ENCODE measurements around the gene LCA5. TPM values are rescaled to one million over a fixed set of nuclear protein-coding genes. Genes with fewer than 3 reads are reported as not detected.
"Not testable (repeated sequence)": the region's sequence is repeated elsewhere in the genome, so short reads cannot be mapped to it uniquely, and the experiment has no call there.

LCA5 gene
- total RNA-seq, 1 donor from 2014 or later = 2.6 TPM

DNA sequence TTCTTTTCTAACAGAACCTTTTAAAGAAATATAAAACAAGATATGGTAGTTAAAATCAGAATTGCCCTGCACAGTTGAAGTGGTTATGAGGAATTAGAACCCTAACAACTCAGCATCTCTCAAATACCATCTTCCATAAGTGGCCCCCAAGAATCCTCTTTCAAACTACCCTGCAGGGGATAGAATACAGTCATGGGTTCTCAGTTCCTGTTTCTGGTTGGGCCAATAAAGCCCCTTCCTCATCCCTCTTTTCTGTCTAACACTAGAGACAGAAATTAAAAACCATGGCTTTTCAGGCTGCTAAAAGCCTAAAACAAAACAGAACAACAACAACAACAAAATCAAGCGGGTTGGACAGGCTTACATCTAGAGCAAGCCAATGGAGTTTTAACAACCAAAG lies 6.7 kb upstream of the LCA5 start:
- intact Hi-C loops (cut with DNase I) = no loop called here
- DNase-seq (ENCODE audit: low spot score) = no peak

- intact Hi-C loops (cut with DNase I) = no loop called here
- no peak for DNase-seq (ENCODE audit: low spot score)
Observed at GRCh38 chr6:79543411-79543810, 6.2 kb upstream of the LCA5 start.

DNA sequence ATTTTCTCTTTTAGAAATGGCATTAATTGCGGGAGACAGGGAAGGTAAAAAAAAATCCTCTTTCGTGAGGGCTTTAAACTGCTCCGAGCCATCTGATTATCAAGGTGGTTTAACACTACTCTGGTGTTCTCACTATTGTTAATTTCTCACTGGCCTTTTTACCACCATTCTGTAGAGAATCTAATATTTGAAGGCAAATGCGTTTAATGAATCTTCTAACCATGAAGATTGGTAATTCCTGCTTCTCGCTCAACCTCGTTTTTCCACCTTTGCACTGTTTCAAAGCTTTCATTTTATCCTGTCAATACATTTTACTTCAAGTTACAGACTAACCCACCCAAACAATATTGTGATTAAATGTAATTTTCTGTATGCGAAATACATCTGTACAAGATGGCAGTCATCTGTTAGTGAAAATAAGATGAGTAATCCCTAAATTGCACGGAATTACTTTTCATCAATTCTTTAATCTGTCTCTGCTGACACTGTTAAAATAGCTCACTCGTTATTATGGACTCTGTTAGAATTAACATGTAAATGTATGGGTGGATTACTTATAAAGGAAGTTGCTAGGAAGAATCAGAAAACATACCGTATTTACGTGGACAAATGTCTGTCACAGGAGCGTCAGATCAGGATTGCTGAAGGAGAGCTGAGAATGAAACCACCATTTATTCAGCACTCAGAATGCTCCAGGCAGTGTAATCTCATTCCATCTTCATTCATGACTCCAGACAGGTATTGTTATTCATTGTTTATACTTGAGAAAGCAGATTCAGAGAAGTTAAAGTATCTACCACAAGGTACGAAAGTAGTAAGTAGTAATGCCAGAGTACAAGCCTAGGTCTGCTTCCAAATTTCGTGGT lies 1.1 kb upstream of the LCA5 start:
- intact Hi-C loops (cut with DNase I) = loop anchor here (5.0 kb wide), 1 partner anchor 306 kb away; the partner anchor contains the start of gene HMGN3
- no peak for DNase-seq (ENCODE audit: low spot score)

DNA sequence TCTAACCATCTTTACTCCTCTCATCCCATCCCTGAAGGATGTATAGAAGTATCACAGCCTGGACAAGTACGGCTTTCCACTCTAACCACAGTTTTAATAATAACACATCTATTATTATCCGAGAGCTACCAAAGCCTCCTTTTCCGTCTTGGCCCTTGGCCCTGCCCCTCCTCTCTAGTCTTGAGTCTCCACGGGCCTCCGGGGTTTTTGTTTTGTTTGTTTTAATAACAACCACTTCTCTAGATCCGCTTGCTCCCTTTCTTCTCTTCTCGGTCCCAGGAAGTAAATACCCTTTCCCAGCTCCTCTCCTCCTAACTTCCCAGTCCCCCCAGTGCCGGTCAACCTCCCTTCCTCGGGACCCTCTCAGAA lies 661 bp downstream of the LCA5 start:
- intact Hi-C loops (cut with DNase I) = loop anchor here (2.0 to 5.0 kb wide), 2 partner anchors 304 to 458 kb away; partner anchors contain the start of genes HMGN3 and PHIP
- no peak for DNase-seq (ENCODE audit: low spot score)

DNA sequence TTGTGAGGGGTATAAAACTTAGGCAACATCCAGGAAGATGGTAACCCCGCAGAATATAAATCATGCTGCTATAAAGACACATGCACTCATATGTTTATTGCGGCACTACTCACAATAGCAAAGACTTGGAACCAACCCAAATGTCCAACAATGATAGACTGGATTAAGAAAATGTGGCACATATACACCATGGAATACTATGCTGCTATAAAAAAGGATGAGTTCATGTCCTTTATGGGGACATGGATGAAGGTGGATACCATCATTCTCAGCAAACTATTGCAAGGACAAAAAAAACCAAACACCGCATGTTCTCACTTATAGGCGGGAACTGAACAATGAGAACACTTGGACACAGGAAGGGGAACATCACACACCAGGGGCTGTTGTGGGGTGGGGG lies 7.7 kb downstream of the LCA5 start:
- intact Hi-C loops (cut with DNase I); DNase-seq (ENCODE audit: low spot score): not testable (repeated sequence)

- intact Hi-C loops (cut with DNase I) = no loop called here
- DNase-seq (ENCODE audit: low spot score) = no peak
Observed at GRCh38 chr6:79526897-79527296, 10.3 kb downstream of the LCA5 start.

DNA sequence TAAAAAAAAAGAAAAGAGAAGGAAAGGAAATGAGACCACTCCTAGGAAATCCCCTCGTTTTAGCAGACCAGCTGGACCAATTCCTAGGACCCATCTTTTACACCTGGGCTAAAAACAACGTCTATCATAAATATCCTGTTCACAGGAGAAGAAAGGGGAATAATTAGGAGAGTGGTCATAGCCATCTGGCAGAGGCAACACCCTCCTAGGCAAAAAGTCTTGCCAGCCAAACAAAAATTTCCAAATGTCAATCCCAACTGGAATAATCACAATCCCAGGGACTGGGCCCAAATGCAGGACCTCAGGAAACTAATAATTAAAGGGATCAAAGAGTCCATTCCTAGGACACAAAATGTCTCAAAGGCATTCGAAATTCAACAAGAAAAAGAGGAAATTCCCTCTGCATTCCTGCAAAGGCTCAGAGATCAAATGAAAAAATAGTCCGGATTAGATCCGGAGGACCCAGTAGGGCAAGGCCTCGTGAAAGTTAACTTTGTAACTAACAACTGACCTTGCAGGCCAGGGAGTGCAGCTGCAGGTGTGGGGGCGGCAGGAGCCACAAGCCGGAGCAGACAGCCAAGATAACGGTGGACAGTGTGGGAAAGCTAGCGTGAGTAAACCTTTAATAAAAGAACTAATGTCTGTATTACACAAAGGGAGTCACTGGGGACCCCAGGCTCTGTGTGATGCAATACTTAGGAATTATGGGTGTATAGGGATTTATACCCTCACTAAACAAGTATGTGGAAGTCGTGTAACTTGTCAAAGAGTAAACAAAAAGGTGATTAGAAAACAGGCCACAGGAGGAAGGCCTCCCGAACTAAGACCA lies 11.7 kb downstream of the LCA5 start:
- no peak for DNase-seq (ENCODE audit: low spot score)
- intact Hi-C loops (cut with DNase I) = no loop called here

- intact Hi-C loops (cut with DNase I) = no loop called here
- no peak for DNase-seq (ENCODE audit: low spot score)
Observed at GRCh38 chr6:79524065-79524464, 13.2 kb downstream of the LCA5 start.

DNA sequence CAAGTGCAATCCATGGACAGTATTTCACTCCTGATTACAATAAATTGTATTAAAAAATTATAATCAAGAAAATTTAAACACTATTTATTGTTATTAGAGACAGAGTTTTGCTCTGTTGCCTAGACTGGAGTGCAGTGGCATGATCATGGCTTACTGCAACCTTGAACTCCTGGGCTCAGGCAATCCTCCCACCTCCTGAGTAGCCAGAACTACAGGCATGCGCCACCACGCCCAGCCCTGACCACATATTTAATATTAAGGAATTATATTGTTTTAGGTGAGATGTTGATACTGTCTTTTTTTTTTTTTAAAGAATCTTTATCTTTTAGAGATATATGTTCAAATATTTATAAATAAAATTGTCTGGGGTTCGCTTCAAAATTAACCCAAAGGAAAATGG lies 14.6 kb downstream of the LCA5 start:
- intact Hi-C loops (cut with DNase I) = no loop called here
- DNase-seq (ENCODE audit: low spot score) = no peak

GRCh38 chr6:79520534-79520933 lies 16.7 kb downstream of the LCA5 start:
- DNase-seq (ENCODE audit: low spot score) = no peak
- intact Hi-C loops (cut with DNase I) = no loop called here

DNA sequence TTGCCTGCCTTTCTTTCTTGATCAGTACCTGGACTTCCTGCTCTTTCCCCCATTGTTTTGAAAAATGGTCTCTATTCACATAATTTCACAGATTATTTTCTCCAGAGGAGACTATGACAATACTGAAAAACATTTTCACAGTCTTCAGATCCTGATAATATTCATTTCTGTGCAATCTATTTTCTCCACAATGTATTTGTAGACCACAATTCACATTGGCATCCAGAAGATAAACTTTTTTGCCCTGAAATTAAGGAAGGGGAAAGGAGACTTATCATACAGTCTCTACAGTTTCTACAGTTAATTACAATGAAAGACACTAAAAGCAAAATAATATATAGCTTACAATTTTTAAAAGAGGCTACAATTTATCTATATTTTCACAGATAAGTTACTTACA lies 18.4 kb downstream of the LCA5 start:
- intact Hi-C loops (cut with DNase I) = no loop called here
- DNase-seq (ENCODE audit: low spot score) = no peak

GRCh38 chr6:79515436-79515835 lies 21.8 kb downstream of the LCA5 start:
- DNase-seq (ENCODE audit: low spot score) = no peak
- intact Hi-C loops (cut with DNase I) = no loop called here

DNA sequence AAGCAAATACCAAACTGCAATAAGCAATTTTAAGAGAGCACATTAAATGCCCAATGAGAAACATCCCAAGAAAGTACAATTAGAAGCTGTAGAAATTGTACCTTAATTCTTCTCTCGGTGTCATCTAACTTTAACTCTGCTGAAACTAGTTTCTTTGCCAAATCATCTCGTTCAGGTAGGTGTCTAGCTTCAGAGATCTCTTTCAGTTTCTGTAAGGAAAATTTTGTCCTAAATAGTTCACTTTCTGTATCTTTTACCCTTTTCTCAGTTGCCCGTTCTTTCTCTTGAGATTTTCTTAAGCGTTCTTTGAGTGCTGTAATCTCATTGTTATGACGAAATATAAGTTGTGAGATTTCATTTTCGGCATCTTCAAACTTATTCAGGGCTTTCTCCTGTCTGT lies 24.1 kb downstream of the LCA5 start:
- intact Hi-C loops (cut with DNase I) = no loop called here
- DNase-seq (ENCODE audit: low spot score) = no peak

GRCh38 chr6:79512014-79512413 lies 25.2 kb downstream of the LCA5 start:
- intact Hi-C loops (cut with DNase I) = no loop called here

GRCh38 chr6:79510707-79511106 lies 26.5 kb downstream of the LCA5 start:
- intact Hi-C loops (cut with DNase I) = no loop called here
- no peak for DNase-seq (ENCODE audit: low spot score)

More at GRCh38 chr6:79512014-79512413, 25.2 kb downstream of the LCA5 start:
- no peak for DNase-seq (ENCODE audit: low spot score)

- no peak for DNase-seq (ENCODE audit: low spot score)
- intact Hi-C loops (cut with DNase I) = no loop called here
Observed at GRCh38 chr6:79506251-79506650, 31.0 kb downstream of the LCA5 start.

- DNase-seq (ENCODE audit: low spot score) = no peak
- intact Hi-C loops (cut with DNase I) = no loop called here
Observed at GRCh38 chr6:79504372-79504771, 32.9 kb downstream of the LCA5 start.

DNA sequence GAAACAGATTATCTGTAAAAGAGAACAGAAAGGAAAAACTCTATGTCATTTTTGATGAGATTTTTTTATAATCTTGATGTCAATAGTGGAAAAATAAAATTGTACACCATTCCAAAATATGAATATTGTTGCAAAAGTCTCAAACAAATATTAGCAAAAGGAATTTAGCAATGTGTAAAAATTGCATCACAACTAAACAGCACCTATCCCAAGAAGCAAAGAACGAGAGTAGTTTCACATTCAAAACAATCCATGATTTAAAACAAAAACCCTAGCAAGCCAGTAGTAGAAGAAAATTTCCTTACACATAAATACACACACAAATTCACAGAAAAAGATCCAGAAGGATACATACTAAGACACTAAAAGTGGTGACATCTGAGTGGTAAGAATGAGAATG lies 38.4 kb downstream of the LCA5 start:
- DNase-seq (ENCODE audit: low spot score) = no peak
- intact Hi-C loops (cut with DNase I) = no loop called here

DNA sequence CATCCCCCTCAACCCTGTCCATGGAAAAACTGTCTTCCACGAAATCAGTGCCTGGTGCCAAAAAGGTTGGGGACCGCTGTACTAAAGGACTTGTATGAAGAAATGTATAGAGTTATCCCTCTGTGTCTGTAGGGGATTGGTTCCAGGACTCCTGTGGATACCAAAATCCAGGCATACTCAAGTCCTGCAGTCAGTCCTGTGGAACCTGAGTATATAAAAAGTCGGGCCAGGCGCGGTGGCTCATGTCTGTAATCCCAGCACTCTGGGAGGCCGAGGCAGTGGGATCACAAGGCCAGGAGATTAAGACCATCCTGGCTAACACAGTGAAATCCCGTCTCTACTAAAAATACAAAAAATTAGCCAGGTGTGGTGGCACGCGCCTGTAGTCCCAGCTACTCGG lies 42.0 kb downstream of the LCA5 start:
- DNase-seq (ENCODE audit: low spot score) = no peak
- intact Hi-C loops (cut with DNase I) = no loop called here

DNA sequence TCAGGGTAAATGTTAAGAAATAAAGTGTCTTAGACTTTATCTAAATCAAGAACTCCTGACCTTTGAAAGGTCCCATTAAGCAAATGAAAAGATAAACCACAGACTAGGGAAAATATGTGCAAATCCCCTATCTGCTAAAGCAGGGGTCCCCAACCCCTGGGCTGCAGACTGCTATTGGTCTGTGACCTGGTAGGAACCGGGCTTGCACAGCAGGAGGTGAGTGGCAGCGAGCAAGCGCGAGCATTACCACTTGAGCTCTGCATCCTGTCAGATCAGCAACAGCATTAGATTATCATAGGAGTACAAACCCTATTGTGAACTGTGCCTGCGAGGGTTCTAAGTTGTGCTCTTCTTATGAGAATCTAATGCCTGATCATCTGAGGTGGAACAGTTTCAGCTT lies 42.4 kb downstream of the LCA5 start:
- intact Hi-C loops (cut with DNase I) = no loop called here
- DNase-seq (ENCODE audit: low spot score) = no peak

DNA sequence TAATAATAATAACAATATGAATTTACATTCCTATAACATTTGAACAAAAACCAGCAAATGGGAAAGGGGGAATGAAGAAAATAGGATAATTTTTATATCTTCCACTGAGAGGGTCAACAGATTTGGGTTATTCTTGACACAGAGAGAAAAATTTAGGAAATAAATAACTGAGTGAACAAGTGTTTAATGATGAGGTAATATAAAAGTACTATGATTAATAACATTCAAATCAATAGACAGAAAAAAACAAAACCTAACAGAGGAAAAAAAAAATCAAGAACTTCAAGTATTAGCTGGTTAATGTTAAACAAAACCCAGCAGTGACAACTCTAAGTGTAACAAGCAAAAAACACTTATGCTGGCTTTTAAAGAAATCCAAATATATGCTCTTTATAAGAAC lies 66.5 kb downstream of the LCA5 start:
- intact Hi-C loops (cut with DNase I) = no loop called here
- no peak for DNase-seq (ENCODE audit: low spot score)

Data from cardiac septum (tissue), 1 donor.